ENCODE measurements around the gene APOA4. TPM values are rescaled to one million over a fixed set of nuclear protein-coding genes. Genes with fewer than 3 reads are reported as not detected.

APOA4 gene
- total RNA-seq, 1 donor from 2014 or later, result 0.52 TPM

DNA sequence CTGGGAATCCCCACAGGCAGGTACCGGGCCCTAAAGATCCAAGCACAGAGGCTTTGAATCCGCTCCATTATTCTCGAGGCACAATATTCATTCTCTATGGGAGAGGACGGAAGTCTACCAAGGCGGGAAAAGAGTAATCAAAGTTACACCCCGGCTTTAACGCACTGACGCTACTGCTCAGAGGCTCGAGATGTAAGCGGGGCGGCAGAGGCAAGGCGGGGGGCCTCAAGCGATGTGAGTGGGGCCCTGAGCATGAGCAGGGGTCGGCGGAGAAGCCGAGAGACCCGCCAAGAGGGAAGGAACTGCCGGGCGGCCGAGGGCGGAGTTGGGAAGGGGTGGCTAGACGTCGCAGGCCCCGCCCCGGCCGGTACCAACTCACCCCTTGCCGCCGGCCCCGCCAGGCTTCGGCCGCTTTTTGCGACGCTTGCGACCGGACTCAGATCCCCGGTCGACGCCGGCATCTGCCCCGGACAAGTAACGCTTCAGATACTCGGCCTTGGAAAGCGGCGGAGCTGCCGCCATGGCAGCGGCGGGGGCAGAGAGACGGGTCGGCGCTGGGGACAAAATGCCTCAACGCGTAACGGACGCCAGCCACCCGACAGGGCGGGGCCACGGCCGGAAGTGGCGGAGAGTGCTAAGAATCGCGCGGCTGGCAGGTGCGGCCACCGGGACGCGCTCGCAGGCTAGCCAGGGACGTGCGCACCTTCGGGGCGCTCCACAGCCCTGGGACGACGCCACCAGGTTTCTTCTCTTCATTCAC lies 50.5 kb downstream of the APOA4 start, which contains the start of gene BUD13:
Gene BUD13 (minus strand): TSS at position 545 of the 760 bp plus-strand sequence. CDS start 23 bp downstream, at position 522.
- Histone ChIP-seq H3K9ac (ENCODE audit: low read depth in 1 of 3, low read length in 3 of 3) (peak within 1 kb of the TSS; percentile 91 to 96 (median 93)), H3K27me3 (ENCODE audit: control insufficient read depth in 3 of 3, insufficient read depth in 3 of 3, low read length in 3 of 3) (no peaks in the 10 kb centered on the region), H3K4me3 (ENCODE audit: low read length in 3 of 3) (peak within 1 kb of the TSS; percentile 91 to 98 (median 91)), H3K36me3 (ENCODE audit: control insufficient read depth in 3 of 3, insufficient read depth in 3 of 3, low read length in 3 of 3) (peaks cover under 1 to 8% (median 1%) of the 10 kb centered on the region in 3 donors), H3K9me3 (ENCODE audit: control insufficient read depth in 3 of 3, low read length in 3 of 3) (no peaks in the 10 kb centered on the region), H3K27ac (ENCODE audit: low read depth, low read length) (peak within 1 kb of the TSS; percentile 88), H3K4me1 (ENCODE audit: control insufficient read depth in 3 of 3, insufficient read depth in 3 of 3, low read length in 3 of 3) (peaks cover 13 to 26% (median 17%) of the 10 kb centered on the region in 3 donors)

- peak overlapping the region; percentile 88 for H3K27ac ChIP-seq (ENCODE audit: low read depth, low read length)
- peak overlapping the region; percentile 91 to 96 (median 93) for H3K9ac ChIP-seq (ENCODE audit: low read depth in 1 of 3, low read length in 3 of 3)
- peak overlapping the region; percentile 91 to 98 (median 91) for H3K4me3 ChIP-seq (ENCODE audit: low read length in 3 of 3)
- H3K36me3 ChIP-seq (ENCODE audit: control insufficient read depth in 3 of 3, insufficient read depth in 3 of 3, low read length in 3 of 3), result peaks cover 0 to 7% (median 0%) of the 10 kb centered on the region in 3 donors
- H3K27me3 ChIP-seq (ENCODE audit: control insufficient read depth in 3 of 3, insufficient read depth in 3 of 3, low read length in 3 of 3), result no peaks in the 10 kb centered on the region
- H3K9me3 ChIP-seq (ENCODE audit: control insufficient read depth in 3 of 3, low read length in 3 of 3), result no peaks in the 10 kb centered on the region
- H3K4me1 ChIP-seq (ENCODE audit: control insufficient read depth in 3 of 3, insufficient read depth in 3 of 3, low read length in 3 of 3), result peaks cover 13 to 26% (median 17%) of the 10 kb centered on the region in 3 donors
These were observed 51.2 kb downstream of the APOA4 start for GRCh38 chr11:116771935-116772334.

Other genes with a start within 250 kb of the APOA4 start
- gene BUD13, start 50.3 kb downstream of the APOA4 start, total RNA-seq, result 18.8 TPM
- gene ZPR1, start 35.3 kb downstream of the APOA4 start, total RNA-seq, result 16.7 TPM
- gene APOA5, start 31.4 kb downstream of the APOA4 start, total RNA-seq, result not detected
- gene APOC3, start 6.6 kb upstream of the APOA4 start, total RNA-seq, result not detected
- 3.7 TPM for gene APOA1, start 14.3 kb upstream of the APOA4 start, total RNA-seq

Data from skeletal muscle tissue (tissue), 4 donors.